NCI-H2107 treated with DMSO at 0.1 percent for 48 hours (cell line): ENCODE measurements around the gene TENM4.

Experiments
- DNase-seq: peaks from one replicate; lab custom pipeline; 2025; ENCODE audit not compliant: unreplicated experiment; lab: John Stamatoyannopoulos, UW

Gene TENM4

DNA sequence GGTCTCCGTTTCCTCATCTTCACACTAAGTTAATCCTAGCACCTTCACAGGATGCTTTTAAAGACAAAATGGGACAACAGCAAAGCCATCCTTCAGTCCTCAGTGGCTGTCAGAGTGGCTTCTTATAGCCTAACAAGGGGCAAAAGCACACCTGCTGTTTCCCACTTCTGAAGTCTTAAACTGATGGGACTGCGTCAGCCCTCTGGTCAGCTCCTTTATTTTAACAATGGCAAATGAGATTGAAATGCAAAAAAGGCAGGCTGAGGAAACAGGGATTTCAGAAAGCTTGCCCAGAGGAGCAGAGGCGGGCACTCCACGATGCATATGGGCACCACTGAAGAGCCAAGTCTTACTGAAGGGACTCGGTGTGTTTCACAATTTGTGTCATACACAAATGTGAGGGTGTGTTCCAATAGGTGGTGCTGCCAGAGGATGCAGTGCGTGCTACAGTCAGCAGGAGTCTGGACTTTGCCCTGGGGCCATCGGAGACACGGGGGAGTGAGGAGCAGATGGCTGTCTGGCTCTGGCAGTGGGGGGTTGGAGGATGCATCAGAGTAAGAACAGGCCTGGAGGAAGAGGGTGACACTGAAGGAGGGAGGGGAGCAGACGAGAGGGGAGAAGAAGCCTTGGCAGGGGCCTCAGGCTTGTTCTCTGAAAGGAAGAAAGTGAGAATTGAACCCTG, 47.3 kb downstream of the TENM4 start:
- DNase-seq = no peak

DNA sequence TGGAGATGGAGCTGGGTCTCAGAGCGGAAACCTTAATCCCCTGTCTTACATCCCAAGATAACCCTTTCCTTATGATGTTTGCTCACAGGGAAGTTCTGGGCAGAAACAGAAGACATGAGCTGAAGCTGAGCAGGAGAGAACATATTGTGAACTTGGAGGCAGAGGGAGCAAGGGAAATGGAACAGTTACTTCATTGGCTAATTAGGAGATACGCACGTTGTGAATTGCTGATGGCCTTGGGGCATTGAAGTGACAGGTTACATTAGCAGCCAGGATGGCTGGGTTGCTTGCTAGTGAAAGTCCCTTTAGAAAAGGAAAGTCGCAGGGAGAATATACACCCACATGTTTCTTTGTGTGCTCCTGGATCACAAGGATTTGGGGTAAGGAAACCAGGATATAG, 48.7 kb downstream of the TENM4 start:
- DNase-seq = no peak

DNA sequence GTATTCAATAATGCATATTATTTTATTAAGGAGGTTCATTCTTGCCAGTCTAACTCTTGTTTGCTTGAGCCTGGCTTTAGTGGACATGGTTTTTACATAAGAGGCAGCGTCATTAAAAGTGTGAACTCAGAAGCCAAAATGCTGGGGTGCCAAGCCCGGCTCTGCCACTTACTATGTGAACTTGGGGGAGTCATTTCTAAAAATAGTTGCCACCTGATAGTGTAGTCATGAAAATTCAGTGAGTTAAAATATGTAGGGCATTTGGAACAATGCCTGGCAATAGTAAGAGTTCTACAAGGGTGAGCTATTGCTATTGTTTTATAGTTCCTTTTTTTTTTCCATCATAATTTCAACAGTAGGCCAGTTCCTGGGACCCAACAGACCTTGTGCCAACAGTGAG, 49.9 kb downstream of the TENM4 start:
- no peak for DNase-seq

DNA sequence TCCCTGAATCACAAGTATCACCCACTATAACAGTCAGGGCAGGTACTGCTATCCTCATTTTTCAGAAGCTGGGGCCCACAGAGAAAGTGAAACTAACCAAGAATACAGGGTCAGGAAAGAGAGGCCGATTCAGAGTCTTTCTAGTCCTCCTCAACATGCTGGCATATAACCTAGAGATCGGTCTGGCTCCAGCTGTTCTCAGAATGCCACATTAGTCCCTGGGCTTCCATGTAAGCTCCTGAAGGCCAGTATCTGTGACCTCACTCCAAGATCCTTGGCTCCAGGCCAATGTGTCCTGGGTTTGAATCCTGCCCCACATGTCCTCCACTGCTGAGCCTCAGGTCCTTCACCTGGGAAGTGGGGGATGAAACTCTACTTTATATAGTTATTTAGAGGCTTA, 50.4 kb downstream of the TENM4 start:
- DNase-seq = no peak

DNA sequence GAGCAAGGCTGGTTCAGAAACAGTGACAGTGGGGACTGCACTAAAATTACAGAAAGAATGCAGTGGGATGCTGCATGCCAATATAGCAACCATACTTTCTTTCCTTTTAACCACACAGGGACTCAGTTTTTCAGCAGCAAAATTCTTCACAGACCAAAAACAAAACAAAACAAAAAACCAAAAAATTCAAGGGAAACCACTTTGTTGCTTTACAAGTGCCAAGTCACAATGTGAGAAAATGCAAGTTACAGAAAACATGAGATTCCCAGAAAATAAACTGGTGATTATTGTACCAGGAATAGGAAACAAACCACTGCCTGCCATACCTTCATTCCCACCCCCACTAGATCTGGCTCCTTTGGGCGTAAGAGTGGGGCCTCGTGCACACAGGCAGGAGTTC, 52.6 kb downstream of the TENM4 start:
- DNase-seq = no peak

DNA sequence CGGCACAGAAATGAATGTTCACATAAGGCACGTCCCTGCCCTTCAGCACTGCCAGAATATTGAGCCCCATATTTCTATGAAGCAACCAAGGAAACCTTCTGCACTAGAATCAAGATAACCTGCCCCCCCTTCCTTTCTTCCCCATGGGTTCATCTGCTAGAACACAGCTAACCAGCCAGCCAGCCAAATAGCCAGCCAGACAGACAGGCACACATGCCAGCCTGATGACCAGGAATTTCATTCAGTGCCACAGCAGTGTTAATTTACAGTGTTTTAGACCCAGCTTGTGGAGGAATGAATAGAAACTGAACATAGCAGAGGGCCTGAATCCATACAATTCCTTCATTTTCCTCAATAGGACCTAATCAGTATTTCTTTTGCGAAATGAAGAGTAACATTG, 57.0 kb downstream of the TENM4 start:
- no peak for DNase-seq

DNA sequence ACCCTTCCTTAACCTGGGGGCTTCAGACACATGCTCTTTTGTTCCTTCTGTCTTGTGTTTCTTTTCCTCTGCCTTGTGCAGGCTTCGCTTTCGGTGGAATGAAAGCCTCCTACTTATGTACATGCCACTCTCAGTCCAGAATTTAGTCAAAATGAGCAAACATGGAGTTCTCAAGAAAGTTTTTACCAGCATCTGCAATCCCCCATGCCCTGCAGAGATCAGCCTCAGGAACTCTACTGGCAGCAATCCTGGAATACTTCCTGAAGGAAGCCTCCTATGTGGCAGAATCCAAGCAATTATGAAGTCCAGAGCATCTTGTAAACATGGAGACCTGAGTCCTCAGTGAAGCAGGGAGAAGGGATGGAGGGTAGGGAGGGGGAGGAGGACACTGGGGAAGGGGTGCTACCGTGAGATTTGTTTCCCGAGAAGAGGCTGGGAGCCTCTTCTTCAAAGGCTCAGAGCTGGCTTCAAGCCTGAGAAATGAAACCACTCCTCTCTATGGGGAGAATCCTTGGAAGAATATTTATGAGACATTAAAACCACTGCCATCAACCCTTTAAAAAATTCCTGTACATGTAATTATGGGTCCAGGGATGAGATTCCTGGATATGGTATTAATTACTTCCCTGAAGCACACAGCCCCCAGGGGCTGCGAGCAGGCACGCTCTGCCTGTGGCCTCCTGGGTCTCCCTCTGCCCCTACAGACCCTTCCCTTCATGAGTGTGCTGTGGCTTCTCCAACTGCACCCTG, 58.4 kb downstream of the TENM4 start:
- DNase-seq = no peak

DNA sequence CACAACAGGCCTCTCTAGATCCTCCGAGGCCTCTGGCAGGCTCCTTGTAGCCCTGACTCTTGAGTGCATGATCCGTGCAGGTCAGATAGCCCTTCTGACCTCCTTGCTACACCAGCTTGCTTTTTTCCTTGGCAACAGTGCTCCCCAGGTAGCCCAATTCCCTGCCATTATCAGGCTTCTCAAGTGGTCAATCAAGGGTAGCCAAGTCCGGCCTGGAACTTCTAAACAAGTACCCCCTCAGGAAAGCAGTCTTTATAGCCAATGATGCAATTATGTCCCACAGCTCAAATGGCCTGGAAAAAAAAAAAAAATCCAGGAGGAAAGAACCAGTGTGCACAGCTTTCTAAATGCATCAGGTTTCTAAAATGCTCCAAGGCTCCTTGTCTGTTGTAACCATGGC, 59.8 kb downstream of the TENM4 start:
- no peak for DNase-seq

DNA sequence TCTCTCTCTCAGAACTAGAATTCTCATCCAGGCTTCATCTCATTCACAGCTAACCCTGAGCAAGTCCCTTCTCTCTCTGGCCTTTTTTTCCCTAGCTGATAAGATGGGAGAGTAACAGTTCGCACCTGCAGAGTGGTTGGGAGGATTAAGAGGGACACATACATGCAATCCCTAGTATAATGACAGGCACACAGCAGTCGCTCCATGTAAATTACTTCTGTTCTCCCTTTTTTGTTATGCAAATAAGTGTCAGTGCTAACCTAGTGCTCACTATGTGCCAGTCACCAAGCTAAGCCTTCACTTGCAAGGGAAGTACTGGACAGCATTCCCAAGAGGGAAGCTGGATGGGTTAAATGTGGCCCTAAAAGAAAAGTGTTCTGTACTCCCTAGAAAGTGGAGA, 63.4 kb downstream of the TENM4 start:
- DNase-seq = no peak

DNA sequence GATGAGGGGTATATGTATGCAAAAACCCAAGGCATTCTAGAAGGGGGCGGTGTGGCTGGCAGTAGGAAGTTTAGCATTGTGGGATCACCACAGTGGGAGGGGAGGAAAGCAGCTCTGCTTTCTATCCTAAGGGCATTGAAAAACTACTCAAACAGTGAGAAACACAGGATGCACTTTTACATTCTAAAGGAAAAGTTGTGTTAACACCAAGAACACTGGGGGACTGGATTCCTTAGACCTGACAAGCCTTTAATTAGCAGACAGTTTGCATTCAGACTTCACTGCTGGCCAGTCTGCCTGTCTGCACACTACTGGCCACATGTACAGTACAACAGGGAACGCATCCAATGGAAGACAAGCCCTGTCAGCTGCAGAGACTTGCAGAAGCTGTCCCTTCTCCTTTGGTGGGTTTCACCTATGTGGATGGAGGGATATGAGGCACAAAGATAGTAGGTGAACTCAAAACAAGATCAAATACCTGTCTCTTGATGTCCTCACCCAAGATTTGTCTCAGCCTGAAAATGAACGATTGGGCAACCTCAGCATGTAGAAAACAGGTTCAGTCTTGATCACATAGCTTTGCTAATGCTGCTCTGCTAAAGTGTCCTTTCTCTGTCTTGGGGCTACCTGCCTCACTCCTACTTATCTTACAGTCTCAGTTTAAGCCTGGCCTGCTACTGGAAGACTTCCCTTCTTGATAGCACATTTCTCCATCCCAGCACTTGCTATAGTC, 64.8 kb downstream of the TENM4 start:
- DNase-seq = no peak

DNA sequence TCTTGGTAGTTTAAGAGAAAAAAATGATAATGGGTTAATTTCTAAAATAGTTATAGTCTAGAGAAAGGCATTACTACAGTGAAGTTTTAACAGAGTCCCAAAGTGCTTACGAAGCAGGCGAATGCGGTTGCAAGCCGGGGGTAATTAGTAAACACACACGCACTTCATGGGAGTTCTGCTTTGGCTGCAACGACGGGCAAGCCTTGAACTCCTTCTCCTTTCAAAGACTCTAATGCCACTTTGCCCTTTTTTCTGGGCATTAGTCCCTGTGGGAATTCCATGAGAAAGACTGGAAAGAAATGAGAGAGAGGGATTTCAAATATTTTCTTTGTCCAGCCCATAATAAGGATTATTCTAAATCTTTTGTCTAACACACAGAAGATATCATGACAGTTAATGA, 66.1 kb downstream of the TENM4 start:
- DNase-seq = no peak

DNA sequence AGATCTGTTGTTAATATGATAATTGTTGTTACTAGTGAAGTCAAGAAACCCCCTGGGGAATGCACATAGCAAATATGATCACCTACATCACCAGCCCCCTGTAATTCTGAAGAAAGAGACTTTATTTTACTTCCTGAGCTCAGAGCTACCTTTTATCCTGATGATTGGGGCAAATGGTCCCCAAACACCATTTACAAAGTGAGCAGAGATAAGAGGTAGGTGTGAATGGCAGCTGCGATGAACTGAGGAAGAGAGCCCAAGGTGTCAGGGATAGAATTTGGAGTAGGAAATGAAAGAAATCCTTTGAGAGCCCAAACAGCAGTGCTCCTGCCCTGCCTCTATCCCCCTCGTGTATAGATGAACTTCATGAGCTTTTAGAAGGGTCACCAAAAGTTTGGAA, 69.1 kb downstream of the TENM4 start:
- no peak for DNase-seq

DNA sequence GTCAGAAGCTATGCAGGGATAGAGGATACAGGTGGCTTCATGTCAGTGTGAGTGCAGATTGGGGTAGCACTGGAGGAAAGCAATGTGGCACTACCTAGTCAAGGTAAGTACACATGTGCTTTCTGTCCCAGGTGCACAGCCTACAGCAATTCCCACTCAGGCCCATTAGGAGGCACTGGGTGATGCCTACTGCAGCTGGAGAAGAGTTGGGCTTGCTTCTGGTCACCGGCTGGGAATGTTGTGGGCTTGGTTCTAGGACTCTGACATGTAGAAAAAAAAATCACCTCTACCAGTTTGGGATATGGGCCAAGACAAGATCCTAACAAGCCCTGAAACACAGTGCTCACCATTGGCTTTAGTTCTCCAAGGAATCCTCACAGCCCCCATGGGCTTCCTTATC, 69.7 kb downstream of the TENM4 start:
- no peak for DNase-seq

DNA sequence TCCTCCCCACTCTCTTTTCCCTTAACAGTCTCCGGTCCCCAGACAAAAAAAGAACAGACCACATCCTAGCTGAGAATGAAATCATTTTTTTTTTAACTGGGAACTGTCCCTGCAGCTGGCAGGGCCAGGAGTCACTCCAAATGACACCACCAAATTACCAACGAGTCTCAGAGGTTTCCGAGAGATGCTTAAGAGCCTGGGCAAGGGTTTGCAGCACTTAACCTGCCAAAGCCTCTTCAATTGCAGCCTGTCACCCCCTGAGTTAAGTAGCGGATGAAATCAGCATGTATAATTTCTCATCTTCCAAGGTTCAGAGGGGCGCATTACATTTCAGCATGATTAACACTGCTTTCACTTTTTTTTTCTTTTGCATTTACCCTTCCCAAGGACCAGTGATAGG, 71.8 kb downstream of the TENM4 start:
- no peak for DNase-seq

DNA sequence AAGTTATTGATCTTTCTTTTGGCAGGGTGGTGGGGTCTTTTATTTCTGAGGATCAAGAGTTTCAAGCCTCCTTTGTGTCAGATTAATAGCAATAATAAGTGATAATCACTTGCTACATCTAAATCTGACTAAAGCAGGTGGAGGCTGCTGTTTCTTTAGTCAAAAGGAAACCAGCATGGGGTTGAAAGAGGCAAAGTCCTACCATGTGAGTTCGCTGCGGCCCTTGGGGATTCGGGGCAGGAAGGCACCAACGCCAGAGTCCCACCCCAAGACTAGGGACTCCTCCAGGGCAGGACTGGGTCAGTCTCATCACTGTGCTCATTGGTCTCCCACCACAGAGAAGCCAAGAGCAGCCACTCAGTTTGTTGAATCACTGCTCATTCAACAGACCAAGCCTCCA, 73.0 kb downstream of the TENM4 start:
- no peak for DNase-seq

DNA sequence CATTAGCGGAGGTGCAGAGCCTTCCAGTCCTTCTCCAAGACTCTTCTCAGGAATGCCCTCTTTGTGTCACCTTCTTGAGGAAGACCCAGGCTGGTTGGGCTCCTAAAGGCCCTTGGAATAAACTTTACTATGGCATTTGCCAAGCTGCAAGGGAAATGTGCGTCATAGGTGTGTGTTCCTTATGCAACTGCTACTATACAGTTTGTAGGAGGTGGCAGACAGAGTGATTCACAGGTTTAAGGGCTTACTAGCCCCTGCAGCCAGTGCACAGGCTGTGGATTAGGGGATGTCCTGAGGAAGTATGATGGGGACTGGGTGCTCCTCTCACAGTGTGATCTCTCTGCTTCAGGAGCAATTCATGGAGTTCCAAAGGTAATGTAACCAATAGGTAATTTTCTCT, 74.6 kb downstream of the TENM4 start:
- DNase-seq = no peak

DNA sequence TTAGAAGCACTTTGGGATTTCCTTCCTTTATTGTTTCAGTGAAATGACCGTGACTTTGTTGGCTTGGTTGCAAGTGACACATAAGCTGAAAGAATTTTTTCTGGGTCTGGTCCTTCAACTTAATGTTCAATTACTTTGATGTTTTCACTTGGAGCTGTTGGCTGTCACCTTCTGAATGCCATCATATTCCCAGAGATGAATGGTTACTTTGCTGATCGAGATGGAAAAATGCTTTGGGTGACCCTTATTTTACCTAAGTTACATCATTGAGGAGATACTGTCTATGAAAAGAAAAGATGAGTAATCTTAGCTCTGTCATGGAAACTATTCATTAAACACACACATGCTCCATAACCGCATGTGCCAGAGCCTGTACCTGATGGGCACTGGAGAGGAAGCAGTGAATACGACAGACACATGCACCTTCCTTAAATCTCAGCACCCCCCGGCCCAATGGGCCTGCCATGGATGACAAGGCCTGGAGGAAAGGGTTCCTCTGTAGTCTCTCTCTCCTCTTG, 76.9 kb downstream of the TENM4 start:
- no peak for DNase-seq

DNA sequence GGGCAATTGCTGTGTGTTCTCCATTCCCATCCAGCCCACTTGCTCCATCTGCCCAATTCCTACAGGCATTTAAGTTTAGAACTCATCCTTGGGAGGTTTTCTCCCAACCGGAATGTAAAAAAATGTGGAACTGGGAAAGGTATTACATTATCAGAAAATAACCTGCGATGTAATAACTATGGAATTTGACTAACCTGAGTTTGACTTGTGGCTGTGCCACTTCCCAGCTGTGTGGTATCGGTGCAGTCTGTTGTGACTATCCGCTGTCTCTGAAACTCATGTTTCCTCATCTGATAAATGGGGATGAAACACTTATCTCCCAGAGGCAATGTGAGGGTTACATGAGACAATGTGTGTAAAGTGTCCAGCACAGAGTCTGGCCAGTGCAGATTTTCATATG, 77.6 kb downstream of the TENM4 start:
- DNase-seq = no peak

DNA sequence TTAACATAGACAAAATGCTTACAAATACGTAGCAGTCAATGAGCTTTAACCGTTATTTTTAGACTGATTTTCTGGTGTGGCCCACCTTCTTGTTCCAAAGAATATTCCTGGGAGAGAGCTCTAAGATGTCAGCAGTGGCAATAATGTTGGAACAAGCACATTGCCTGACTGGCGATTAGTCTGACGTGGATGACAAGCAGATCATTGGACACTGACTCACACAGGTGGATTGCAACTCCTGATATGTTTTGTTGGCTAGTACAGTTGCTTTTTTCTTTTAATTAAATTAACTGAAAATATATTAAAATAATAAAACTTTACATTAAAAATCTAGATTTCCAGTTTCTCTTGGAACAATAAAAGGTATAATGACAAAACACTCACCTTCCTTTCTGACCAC, 78.0 kb downstream of the TENM4 start:
- no peak for DNase-seq

DNA sequence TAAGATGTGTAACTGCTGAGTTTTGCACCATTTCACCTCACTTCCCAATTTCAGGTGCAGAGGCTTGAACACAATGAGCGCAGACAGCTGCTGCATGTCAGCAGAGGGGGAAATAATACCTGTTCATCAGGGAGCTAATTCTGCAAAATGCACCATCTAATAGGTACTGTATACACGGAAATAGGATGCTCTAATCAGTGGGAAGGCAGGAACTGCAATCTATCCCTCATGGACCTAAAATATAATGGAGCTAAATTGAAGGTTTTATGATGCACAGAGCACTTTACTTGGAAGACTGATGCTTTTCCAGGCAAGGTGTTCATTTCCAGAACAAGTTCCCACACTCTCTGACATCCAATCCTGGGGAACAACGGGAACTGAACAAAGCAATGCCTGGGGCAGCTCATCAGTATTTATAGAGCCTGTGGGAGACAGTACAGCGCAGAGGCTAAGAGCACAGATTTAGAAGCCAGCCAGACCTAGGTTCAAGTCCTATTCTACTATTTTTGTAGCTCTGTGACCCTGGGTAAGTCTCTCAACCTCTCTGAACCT, 78.5 kb downstream of the TENM4 start:
- DNase-seq = no peak

DNA sequence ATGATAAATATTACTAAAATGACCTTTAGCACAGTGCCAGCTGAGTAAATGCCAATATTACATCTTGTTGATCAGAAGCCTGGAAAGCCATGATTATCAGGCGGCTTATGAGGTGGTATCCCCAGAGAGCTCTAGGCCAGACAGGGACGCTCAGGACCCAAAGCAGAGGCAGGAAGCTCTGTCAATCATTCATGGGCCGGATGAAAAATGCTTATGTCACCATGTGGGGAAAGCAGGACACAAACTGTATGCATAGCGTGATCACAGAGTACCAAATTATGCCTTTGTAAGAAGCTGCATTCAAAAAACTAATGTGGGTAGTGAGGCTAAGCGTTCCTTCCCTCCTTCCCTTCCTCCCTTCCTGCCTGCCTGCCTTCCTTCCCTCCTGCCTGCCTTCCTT, 82.6 kb downstream of the TENM4 start:
- no peak for DNase-seq

DNA sequence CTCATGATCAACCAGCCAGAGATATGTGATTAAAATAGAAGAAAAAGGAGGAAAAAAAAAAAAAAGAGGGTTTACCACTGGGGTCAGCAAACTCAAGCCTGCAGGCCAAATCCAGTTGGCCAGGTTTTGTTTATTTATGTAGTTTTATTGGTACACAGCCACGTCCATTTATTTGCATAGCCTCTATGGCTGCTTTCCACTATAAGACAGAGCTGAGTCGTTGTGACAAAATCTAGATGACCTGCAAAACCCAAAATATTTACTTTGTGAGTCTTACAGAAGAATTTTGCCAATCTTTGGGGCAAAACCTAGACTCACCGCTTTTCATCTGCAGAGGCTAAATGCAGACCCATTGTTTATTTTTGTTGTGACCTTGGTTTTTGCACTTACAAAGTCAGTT, 87.1 kb downstream of the TENM4 start:
- no peak for DNase-seq
